ENCODE data around the gene CDH3. TPM values are rescaled to one million over a fixed set of nuclear protein-coding genes. Genes with fewer than 3 reads are reported as not detected.

Gene CDH3
- total and polyA plus RNA-seq, 2 donors from 2014 or later: 9.8 to 61.3 TPM

- no peak for FAIRE-seq
- no peak overlapping the region for H3K9ac ChIP-seq (ENCODE audit: low read length in 3 of 3)
- intact Hi-C loops (cut with DNase I): no loop called here
These were observed 55.7 kb downstream of the CDH3 start for GRCh38 chr16:68700831-68701230.

GRCh38 chr16:68704232-68704867 is 59.2 kb downstream of the CDH3 start:
- H3K27ac ChIP-seq (ENCODE audit: low read depth in 2 of 2, low read length in 2 of 2): no peak overlapping the region
- no peak for FAIRE-seq

More at GRCh38 chr16:68700831-68701230, 55.7 kb downstream of the CDH3 start:
- no peak overlapping the region for H3K4me3 ChIP-seq (ENCODE audit: low read length in 3 of 3)
- no peak for TF ChIP-seq CTCF (IDR thresholded peaks at IDR 0.05; ENCODE audit: borderline replicate concordance, extremely low read depth, insufficient read depth)
- no peaks in the 10 kb centered on the region for H3K27me3 ChIP-seq (ENCODE audit: control insufficient read depth, insufficient read depth, low read length)
- no peak overlapping the region for H3K27ac ChIP-seq (ENCODE audit: low read depth in 2 of 2, low read length in 2 of 2)
- H3K9me3 ChIP-seq (ENCODE audit: control insufficient read depth in 2 of 3, insufficient read depth in 1 of 3, low read length in 3 of 3): no peaks in the 10 kb centered on the region
- no peaks in the 10 kb centered on the region for H3K4me1 ChIP-seq (ENCODE audit: control insufficient read depth in 2 of 3, insufficient read depth in 2 of 3, low read depth in 1 of 3, low read length in 3 of 3)
- no peaks in the 10 kb centered on the region for H3K36me3 ChIP-seq (ENCODE audit: control insufficient read depth in 2 of 3, insufficient read depth in 3 of 3, low read length in 3 of 3)
- peak in 4 of 5 donors; percentile 56 to 70 (median 61) for DNase-seq

DNA sequence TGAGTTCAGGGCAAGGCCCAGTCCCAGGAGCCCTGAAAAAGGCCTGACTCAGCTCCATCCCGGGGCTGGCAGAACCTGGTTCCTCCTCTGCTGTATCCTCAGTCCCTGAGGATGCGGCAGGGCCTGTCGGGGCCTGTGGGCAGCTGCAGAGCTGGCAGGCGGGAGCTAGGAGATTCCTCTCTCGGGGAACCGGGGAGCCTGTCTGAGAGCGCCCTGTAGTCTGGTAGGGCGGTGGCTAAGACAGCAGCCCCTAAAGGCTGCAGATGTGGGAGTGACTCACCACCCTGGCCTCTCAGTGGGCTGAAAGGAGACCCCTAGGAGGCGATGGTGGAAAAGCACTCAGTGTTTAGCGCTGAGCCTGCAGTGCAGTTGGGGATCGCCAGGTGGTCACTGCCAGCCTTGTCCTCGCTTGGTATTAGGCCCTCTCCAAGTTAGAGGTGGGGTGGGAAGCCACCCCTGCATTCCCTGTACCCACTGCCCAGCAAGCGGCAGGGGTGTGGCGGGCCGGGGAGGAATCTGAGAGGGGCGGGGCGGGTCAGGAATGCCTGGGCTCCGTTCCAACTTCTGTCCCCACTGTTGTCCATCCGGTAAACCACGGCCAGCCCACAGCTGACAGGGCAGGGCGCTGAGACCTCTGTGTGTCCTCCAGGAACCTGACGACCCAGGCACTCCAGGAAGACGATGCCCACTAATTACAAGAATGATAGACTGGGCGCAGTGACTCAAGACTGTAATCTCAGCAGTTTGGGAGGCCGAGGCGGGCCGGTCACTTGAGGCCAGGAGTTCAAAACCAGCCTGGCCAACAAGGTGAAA is 62.4 kb downstream of the CDH3 start:
- Histone ChIP-seq H3K9me3 (ENCODE audit: control insufficient read depth in 2 of 3, insufficient read depth in 1 of 3, low read length in 3 of 3) (no peaks in the 10 kb centered on the region), H3K36me3 (ENCODE audit: control insufficient read depth in 2 of 3, insufficient read depth in 3 of 3, low read length in 3 of 3) (no peaks in the 10 kb centered on the region), H3K27me3 (ENCODE audit: control insufficient read depth, insufficient read depth, low read length) (no peaks in the 10 kb centered on the region), H3K4me3 (ENCODE audit: low read length in 3 of 3) (no peak overlapping the region), H3K9ac (ENCODE audit: low read length in 3 of 3) (no peak overlapping the region), H3K4me1 (ENCODE audit: control insufficient read depth in 2 of 3, insufficient read depth in 2 of 3, low read depth in 1 of 3, low read length in 3 of 3) (peaks cover 0 to 5% (median 2%) of the 10 kb centered on the region in 3 donors), H3K27ac (ENCODE audit: low read depth in 2 of 2, low read length in 2 of 2) (peak overlapping the region; percentile 34 to 64)
- intact Hi-C loops (cut with DNase I): no loop called here
- DNase-seq: peak; percentile 39 to 95 (median 59)
- TF ChIP-seq CTCF (IDR thresholded peaks at IDR 0.05; ENCODE audit: borderline replicate concordance, extremely low read depth, insufficient read depth): peak; percentile 14
- FAIRE-seq: no peak

More at GRCh38 chr16:68704232-68704867, 59.2 kb downstream of the CDH3 start:
- Histone ChIP-seq H3K9me3 (ENCODE audit: control insufficient read depth in 2 of 3, insufficient read depth in 1 of 3, low read length in 3 of 3) (no peaks in the 10 kb centered on the region), H3K9ac (ENCODE audit: low read length in 3 of 3) (no peak overlapping the region), H3K27me3 (ENCODE audit: control insufficient read depth, insufficient read depth, low read length) (no peaks in the 10 kb centered on the region), H3K36me3 (ENCODE audit: control insufficient read depth in 2 of 3, insufficient read depth in 3 of 3, low read length in 3 of 3) (no peaks in the 10 kb centered on the region), H3K4me3 (ENCODE audit: low read length in 3 of 3) (no peak overlapping the region), H3K4me1 (ENCODE audit: control insufficient read depth in 2 of 3, insufficient read depth in 2 of 3, low read depth in 1 of 3, low read length in 3 of 3) (peaks cover 0 to 5% (median 2%) of the 10 kb centered on the region in 3 donors)
- peak; percentile 90 for TF ChIP-seq CTCF (IDR thresholded peaks at IDR 0.05; ENCODE audit: borderline replicate concordance, extremely low read depth, insufficient read depth)
- intact Hi-C loops (cut with DNase I): no loop called here
- peak; percentile 82 to 91 (median 88) for DNase-seq
